ENCODE results near the gene AP3S2. TPM values are rescaled to one million over a fixed set of nuclear protein-coding genes. Genes with fewer than 3 reads are reported as not detected.

Gene AP3S2
- total and polyA plus RNA-seq, 2 of the 4 experiments (the other 2 are of a cell fraction), result 12.6 to 34.1 TPM

DNA sequence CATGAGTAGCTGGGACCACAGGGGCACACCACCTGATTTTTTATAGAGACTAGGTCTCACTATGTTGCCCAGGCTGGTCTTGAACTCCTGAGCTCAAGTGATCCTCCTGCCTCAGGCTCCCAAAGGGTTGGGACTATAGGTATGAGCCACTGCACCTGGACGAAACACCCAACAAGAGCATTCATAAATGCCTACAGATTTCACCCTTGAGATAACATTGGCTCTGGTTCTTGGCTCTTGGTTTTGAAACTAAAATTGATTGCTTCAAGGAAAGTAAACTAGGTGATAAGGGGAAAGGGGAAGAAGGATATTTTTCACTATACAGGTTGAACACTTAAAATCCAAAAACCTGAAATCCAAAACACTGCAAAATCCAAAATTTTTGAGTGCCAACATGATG lies 10.3 kb downstream of the AP3S2 start:
- no TSS peak for BruUV-seq (replicated peaks)
- POLR2A ChIA-PET (ENCODE audit: unreplicated experiment), result no interaction called here
- Histone ChIP-seq H3K18ac (ENCODE audit: low read depth, low read length) (no peak overlapping the region), H3K56ac (ENCODE audit: extremely low read depth, insufficient read depth, low read length) (no peak overlapping the region), H3K36me3 (ENCODE audit: control insufficient read depth, insufficient read depth, low read length) (peaks cover 27% of the 10 kb centered on the region), H3K23ac (ENCODE audit: low read depth, low read length) (no peak overlapping the region), H2BK20ac (ENCODE audit: low read depth, low read length) (no peak overlapping the region), H3K4me3 (ENCODE audit: insufficient read depth, low read depth, low read length) (no peak overlapping the region), H2BK120ac (ENCODE audit: low read depth, low read length) (no peak overlapping the region), H3K27ac (ENCODE audit: insufficient read depth, low read length) (no peak overlapping the region), H2AK9ac (replicated peaks; ENCODE audit: low read depth, low read length, poor library complexity) (no peak overlapping the region), H3K27me3 (ENCODE audit: control insufficient read depth, insufficient read depth, low read length) (no peaks in the 10 kb centered on the region), H4K5ac (ENCODE audit: low read depth, low read length) (no peak overlapping the region), H2BK5ac (ENCODE audit: low read depth, low read length, poor library complexity, severe bottlenecking) (no peak overlapping the region), H3K9ac (ENCODE audit: low read depth, low read length) (no peak overlapping the region), H4K91ac (ENCODE audit: insufficient read depth, low read depth, low read length) (no peak overlapping the region), H3K4me2 (ENCODE audit: low read depth, low read length) (no peak overlapping the region), H3K79me1 (ENCODE audit: low read depth in 1 of 2, low read length in 2 of 2) (peaks cover 0 to 3% of the 10 kb centered on the region in 2 experiments; a peak in 2 of 4 replicates), H2AFZ (replicated peaks; ENCODE audit: low read length, poor library complexity) (no peak overlapping the region), H2AK5ac (ENCODE audit: low read depth, low read length) (no peak overlapping the region), H3K9me1 (ENCODE audit: insufficient read depth, low read length) (no peaks in the 10 kb centered on the region), H3K4me1 (ENCODE audit: control insufficient read depth, insufficient read depth, low read length) (no peaks in the 10 kb centered on the region), H3K4ac (ENCODE audit: low read depth, low read length) (no peak overlapping the region), H2BK15ac (ENCODE audit: low read depth, low read length) (no peak overlapping the region), H3K9me3 (ENCODE audit: control insufficient read depth, insufficient read depth, low read length) (no peaks in the 10 kb centered on the region), H4K20me1 (ENCODE audit: insufficient read depth, low read length) (no peaks in the 10 kb centered on the region), H3K14ac (replicated peaks; ENCODE audit: low read depth, low read length) (no peak overlapping the region), H4K8ac (ENCODE audit: low read depth in 2 of 2, low read length in 2 of 2) (no peak overlapping the region)
- no CpG with 5 or more reads among the region's 1 CpG for WGBS, 2 experiments (ENCODE audit: extremely low coverage in 2 of 2, insufficient read length in 1 of 2)
- dilution Hi-C loops (cut with HindIII; ENCODE audit: low sequenced_read_pairs, unreplicated experiment) (no loop called here), intact Hi-C loops (cut with micrococcal nuclease) (no loop called here), in situ Hi-C loops (cut with MboI; ENCODE audit: low sequenced_read_pairs) (no loop called here)
- CTCF ChIA-PET, result no interaction called here
- ATAC-seq (ENCODE audit: low read depth) (no peak), DNase-seq (no peak)
- TF ChIP-seq, protein P1, sequence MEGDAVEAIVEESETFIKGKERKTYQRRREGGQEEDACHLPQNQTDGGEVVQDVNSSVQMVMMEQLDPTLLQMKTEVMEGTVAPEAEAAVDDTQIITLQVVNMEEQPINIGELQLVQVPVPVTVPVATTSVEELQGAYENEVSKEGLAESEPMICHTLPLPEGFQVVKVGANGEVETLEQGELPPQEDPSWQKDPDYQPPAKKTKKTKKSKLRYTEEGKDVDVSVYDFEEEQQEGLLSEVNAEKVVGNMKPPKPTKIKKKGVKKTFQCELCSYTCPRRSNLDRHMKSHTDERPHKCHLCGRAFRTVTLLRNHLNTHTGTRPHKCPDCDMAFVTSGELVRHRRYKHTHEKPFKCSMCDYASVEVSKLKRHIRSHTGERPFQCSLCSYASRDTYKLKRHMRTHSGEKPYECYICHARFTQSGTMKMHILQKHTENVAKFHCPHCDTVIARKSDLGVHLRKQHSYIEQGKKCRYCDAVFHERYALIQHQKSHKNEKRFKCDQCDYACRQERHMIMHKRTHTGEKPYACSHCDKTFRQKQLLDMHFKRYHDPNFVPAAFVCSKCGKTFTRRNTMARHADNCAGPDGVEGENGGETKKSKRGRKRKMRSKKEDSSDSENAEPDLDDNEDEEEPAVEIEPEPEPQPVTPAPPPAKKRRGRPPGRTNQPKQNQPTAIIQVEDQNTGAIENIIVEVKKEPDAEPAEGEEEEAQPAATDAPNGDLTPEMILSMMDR (conservative IDR thresholded peaks at IDR 0.05; ENCODE audit: low read depth, low read length), result no peak
- no peak for TF ChIP-seq RAD21 (IDR thresholded peaks at IDR 0.05; ENCODE audit: low read length)
- TF ChIP-seq POLR2A (IDR thresholded peaks at IDR 0.05; ENCODE audit: low read depth, low read length), result no peak
- no peak for TF ChIP-seq RFX5 (IDR thresholded peaks at IDR 0.05; ENCODE audit: low read depth, low read length)
- TF ChIP-seq, protein P2, sequence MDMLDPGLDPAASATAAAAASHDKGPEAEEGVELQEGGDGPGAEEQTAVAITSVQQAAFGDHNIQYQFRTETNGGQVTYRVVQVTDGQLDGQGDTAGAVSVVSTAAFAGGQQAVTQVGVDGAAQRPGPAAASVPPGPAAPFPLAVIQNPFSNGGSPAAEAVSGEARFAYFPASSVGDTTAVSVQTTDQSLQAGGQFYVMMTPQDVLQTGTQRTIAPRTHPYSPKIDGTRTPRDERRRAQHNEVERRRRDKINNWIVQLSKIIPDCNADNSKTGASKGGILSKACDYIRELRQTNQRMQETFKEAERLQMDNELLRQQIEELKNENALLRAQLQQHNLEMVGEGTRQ (IDR thresholded peaks at IDR 0.05; ENCODE audit: low read depth, low read length), result no peak
- no peak for TF ChIP-seq MXI1 (IDR thresholded peaks at IDR 0.05; ENCODE audit: borderline replicate concordance, low read depth, low read length)
- TF ChIP-seq, protein P3, sequence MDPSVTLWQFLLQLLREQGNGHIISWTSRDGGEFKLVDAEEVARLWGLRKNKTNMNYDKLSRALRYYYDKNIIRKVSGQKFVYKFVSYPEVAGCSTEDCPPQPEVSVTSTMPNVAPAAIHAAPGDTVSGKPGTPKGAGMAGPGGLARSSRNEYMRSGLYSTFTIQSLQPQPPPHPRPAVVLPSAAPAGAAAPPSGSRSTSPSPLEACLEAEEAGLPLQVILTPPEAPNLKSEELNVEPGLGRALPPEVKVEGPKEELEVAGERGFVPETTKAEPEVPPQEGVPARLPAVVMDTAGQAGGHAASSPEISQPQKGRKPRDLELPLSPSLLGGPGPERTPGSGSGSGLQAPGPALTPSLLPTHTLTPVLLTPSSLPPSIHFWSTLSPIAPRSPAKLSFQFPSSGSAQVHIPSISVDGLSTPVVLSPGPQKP (IDR thresholded peaks at IDR 0.05; ENCODE audit: borderline replicate concordance, low read depth, low read length), result no peak
- TF ChIP-seq CEBPB (IDR thresholded peaks at IDR 0.05; ENCODE audit: low read depth, low read length), result no peak
- TF ChIP-seq MAZ (IDR thresholded peaks at IDR 0.05; ENCODE audit: borderline replicate concordance, low read depth, low read length), result no peak
- TF ChIP-seq FOS (IDR thresholded peaks at IDR 0.05; ENCODE audit: low read depth, low read length), result no peak
- no peak for TF ChIP-seq MAFK (IDR thresholded peaks at IDR 0.05; ENCODE audit: low read depth, low read length)
- no peak for TF ChIP-seq NFE2L2 (IDR thresholded peaks at IDR 0.05; ENCODE audit: low read depth, low read length)
- TF ChIP-seq CHD1 (IDR thresholded peaks at IDR 0.05; ENCODE audit: low read depth, low read length), result no peak
- TF ChIP-seq BHLHE40 (IDR thresholded peaks at IDR 0.05; ENCODE audit: low read depth, low read length), result no peak
- TF ChIP-seq RCOR1 (IDR thresholded peaks at IDR 0.05; ENCODE audit: insufficient replicate concordance, low read length), result no peak
- TF ChIP-seq SMC3 (IDR thresholded peaks at IDR 0.05; ENCODE audit: low read depth, low read length), result no peak
